HepG2 (cell line): ENCODE results near the gene MPO. TPM values are rescaled to one million over a fixed set of nuclear protein-coding genes. Genes with fewer than 3 reads are reported as not detected.

Experiments
- ATAC-seq: fragments of 200-7000 bp; cut with Tn5 transposase; 3 replicates; pipeline ENCODE4 v1.9.1; 2020; ENCODE audit warnings: mild to moderate bottlenecking, moderate library complexity
- BruUV-seq: library from RNA; stranded (reverse); fragments of 400-500 nt; replicated peaks from 2 replicates; lab custom pipeline; 2021; lab: Mats Ljungman, UMichigan
- CTCF ChIA-PET: fragments of 300-600 bp; formaldehyde crosslinking; extraction: SDS; loops from one replicate; lab custom pipeline; 2021; ENCODE audit warnings: low total read pairs, inconsistent platforms, low intra/inter-chr PET ratio; lab: Yijun Ruan, JAX
- POLR2A ChIA-PET: fragments of 350-600 bp; sonication (Branson Sonifier 250); formaldehyde crosslinking; loops from one replicate; lab custom pipeline; 2020; ENCODE audit warnings: antibody characterized with exemption, inconsistent platforms; lab: Yijun Ruan, JAX
- DNase-seq: peaks from one replicate; pipeline ENCODE4 v3.0.0-alpha.2; 2015; ENCODE audit warnings: low spot score
- FAIRE-seq: peaks from 3 replicates; lab custom pipeline; 2011; peaks lifted over from hg19 to GRCh38; lab: Jason Lieb, UNC
- H2AFZ ChIP-seq: one replicate; pipeline ENCODE4 v1.6.1; 2011; ENCODE audit warnings: low read length, inconsistent platforms
- H3K27ac ChIP-seq: fragments of 300-600 bp; 3 replicates; pipeline ENCODE4 v1.8.0; 2011; ENCODE audit warnings: mixed run types, mild to moderate bottlenecking, mixed read lengths, low read length, inconsistent platforms; ENCODE audit not compliant: insufficient read depth; ENCODE audit errors: extremely low read length
- H3K27me3 ChIP-seq, 2 experiments: fragments of 200-600 bp in 1 of 2; 2 replicates in 1 of 2; 3 replicates in 1 of 2; pipeline versions ENCODE4 v1.6.0 to v1.8.0; 2011; ENCODE audit warnings: low read length in 2 of 2, mild to moderate bottlenecking in 2 of 2, moderate library complexity in 2 of 2, inconsistent platforms in 1 of 2; ENCODE audit not compliant: insufficient read depth in 2 of 2, control insufficient read depth in 1 of 2
- H3K36me3 ChIP-seq, 2 experiments: fragments of 200-600 bp in 1 of 2; replicated peaks in 1 of 2; 2 replicates in 1 of 2; 3 replicates in 1 of 2; pipeline versions ENCODE4 v1.5.1 to v1.8.0; 2011; ENCODE audit warnings: low read length in 2 of 2, inconsistent platforms in 1 of 2; ENCODE audit not compliant: insufficient read depth in 2 of 2, control insufficient read depth in 1 of 2
- H3K4me1 ChIP-seq: 2 replicates; pipeline ENCODE4 v1.5.1; 2012; ENCODE audit warnings: low read length, inconsistent platforms; ENCODE audit not compliant: insufficient read depth
- H3K4me2 ChIP-seq: 2 replicates; pipeline ENCODE4 v1.6.0; 2011; ENCODE audit warnings: low read depth, low read length, inconsistent platforms
- H3K4me3 ChIP-seq, 3 experiments: fragments of 200-600 bp in 1 of 3; sonication (generic), shearing (Covaris generic) in 1 of 3; replicated peaks in 1 of 3; 2 replicates each; pipeline ENCODE4 v1.5.1; 2011 to 2016; ENCODE audit warnings: low read length in 3 of 3, inconsistent platforms in 2 of 3, low read depth in 2 of 3, mild to moderate bottlenecking in 2 of 3, control low read depth in 1 of 3, mixed read lengths in 1 of 3; ENCODE audit not compliant: insufficient read depth in 1 of 3
- H3K79me2 ChIP-seq: one replicate; pipeline ENCODE4 v1.6.1; 2011; ENCODE audit warnings: low read length, inconsistent platforms; ENCODE audit not compliant: insufficient read depth
- H3K9ac ChIP-seq: 2 replicates; pipeline ENCODE4 v1.6.0; 2011; ENCODE audit warnings: mild to moderate bottlenecking, low read depth, low read length, inconsistent platforms; ENCODE audit not compliant: insufficient read depth
- H3K9me3 ChIP-seq: 2 replicates; pipeline ENCODE4 v1.5.1; 2012; ENCODE audit warnings: mild to moderate bottlenecking, low read length
- H4K20me1 ChIP-seq: 2 replicates; pipeline ENCODE4 v1.6.0; 2011; ENCODE audit warnings: inconsistent platforms, mild to moderate bottlenecking, low read length, moderate library complexity; ENCODE audit not compliant: insufficient read depth
- ARID2 ChIP-seq: sonication (generic); formaldehyde crosslinking; IDR thresholded peaks from 2 replicates; pipeline ENCODE4 v1.8.1; 2022; ENCODE audit warnings: mild to moderate bottlenecking, missing genetic modification reagents, borderline replicate concordance
- BRD4 ChIP-seq: sonication (generic); formaldehyde crosslinking; IDR thresholded peaks from 2 replicates; pipeline ENCODE4 v1.4.0; 2020; ENCODE audit warnings: missing genetic modification reagents
- HOXA5 ChIP-seq: sonication (generic); formaldehyde crosslinking; IDR thresholded peaks from 2 replicates; pipeline ENCODE4 v1.4.0; 2020; ENCODE audit warnings: missing genetic modification reagents
- JUNB ChIP-seq: sonication (generic); formaldehyde crosslinking; IDR thresholded peaks from 2 replicates; pipeline ENCODE4 v1.8.0; 2022; ENCODE audit warnings: missing genetic modification reagents, mild to moderate bottlenecking, borderline replicate concordance
- KDM1A ChIP-seq: IDR thresholded peaks from 2 replicates; pipeline ENCODE4 v1.6.1; 2016; ENCODE audit warnings: missing compliant biosample characterization
- MEF2D ChIP-seq: sonication (generic); formaldehyde crosslinking; IDR thresholded peaks from 2 replicates; pipeline ENCODE4 v1.5.1; 2020; ENCODE audit warnings: mild to moderate bottlenecking, missing genetic modification reagents
- MTA1 ChIP-seq: sonication (generic); formaldehyde crosslinking; IDR thresholded peaks from 2 replicates; pipeline ENCODE4 v1.4.0; 2020; ENCODE audit warnings: missing genetic modification reagents, mild to moderate bottlenecking, borderline replicate concordance
- PAX8 ChIP-seq: sonication (generic); formaldehyde crosslinking; IDR thresholded peaks from 2 replicates; pipeline ENCODE4 v1.8.0; 2022; ENCODE audit warnings: mild to moderate bottlenecking, missing genetic modification reagents, borderline replicate concordance
- SAP130 ChIP-seq: IDR thresholded peaks from 2 replicates; pipeline ENCODE4 v1.6.1; 2016; ENCODE audit warnings: low read depth
- WIZ ChIP-seq: sonication (generic); formaldehyde crosslinking; IDR thresholded peaks from 2 replicates; pipeline ENCODE4 v1.5.1; 2020; ENCODE audit warnings: mild to moderate bottlenecking, missing genetic modification reagents
- ZFP1 ChIP-seq: IDR thresholded peaks from 2 replicates; pipeline ENCODE4 v1.6.1; 2016
- ZNF225 ChIP-seq: sonication (generic); formaldehyde crosslinking; IDR thresholded peaks from 2 replicates; pipeline ENCODE4 v1.4.0; 2020; ENCODE audit warnings: mild to moderate bottlenecking, missing genetic modification reagents
- ZNF263 ChIP-seq: sonication (generic); formaldehyde crosslinking; IDR thresholded peaks from 2 replicates; pipeline ENCODE4 v1.4.0; 2020; ENCODE audit warnings: missing genetic modification reagents
- ZNF678 ChIP-seq: sonication (generic); formaldehyde crosslinking; IDR thresholded peaks from 2 replicates; pipeline ENCODE4 v1.4.0; 2020; ENCODE audit warnings: mild to moderate bottlenecking, missing genetic modification reagents
- WGBS: methylation state at CpG from one replicate; pipeline ENCODE4 v1.1.6; 2017; ENCODE audit warnings: low lambda C conversion rate; 5-methylcytosine and 5-hydroxymethylcytosine counted together
- in situ Hi-C: cut with HindIII; loops from 2 replicates; pipeline ENCODE4 v1.10.0; 2017; ENCODE audit warnings: low pct_unique_long_range_greater_than_20kb; ENCODE audit not compliant: extremely low pct_ligation_motif_present
- intact Hi-C: fragments of 100-400 bp; cut with micrococcal nuclease; formaldehyde crosslinking; loops from one replicate; pipeline ENCODE4 v1.10.0; 2022; ENCODE audit not compliant: unreplicated experiment
- polyA plus RNA-seq, 8 experiments: library from polyadenylated mRNA; depleted of rRNA in 3 of 8; stranded (reverse) in 7 of 8; unstranded in 1 of 8; fragments of >200 nt; fragmentation: Illumina TruSeq in 4 of 8; extraction: Trizol in 4 of 8; gene quantifications; 2 replicates each; pipeline versions ENCODE4 v1.2.1 to v1.2.3, GENCODE V29; 2011 to 2016; ENCODE audit warnings: low read depth in 4 of 8, missing spikeins in 1 of 8, mixed read lengths in 1 of 8; ENCODE audit not compliant: insufficient read depth in 1 of 8
- total RNA-seq, 5 experiments: library from RNA; depleted of rRNA; stranded (reverse); fragments of >200 nt; fragmentation: Illumina TruSeq; extraction: Trizol; gene quantifications; 2 replicates each; pipeline ENCODE4 v1.2.3, GENCODE V29; 2016; ENCODE audit warnings: low read depth in 1 of 5
- TF ChIP-seq, protein P1 (sequence below): sonication (generic); formaldehyde crosslinking; IDR thresholded peaks from 2 replicates; pipeline ENCODE4 v1.5.0; 2020; ENCODE audit warnings: mild to moderate bottlenecking, missing genetic modification reagents
- TF ChIP-seq, protein P2 (sequence below): sonication (generic); formaldehyde crosslinking; IDR thresholded peaks from 2 replicates; pipeline ENCODE4 v1.9.0; 2021; ENCODE audit warnings: mild to moderate bottlenecking, missing genetic modification reagents
- TF ChIP-seq, protein P3 (sequence below): sonication (generic); formaldehyde crosslinking; IDR thresholded peaks from 2 replicates; pipeline ENCODE4 v1.8.1; 2023; ENCODE audit warnings: missing genetic modification reagents, mild to moderate bottlenecking, borderline replicate concordance

Gene MPO
- total and polyA plus RNA-seq, 2 of the 13 experiments (the other 11 are each of a cell fraction or from before 2014, with no cell fraction given): not detected

DNA sequence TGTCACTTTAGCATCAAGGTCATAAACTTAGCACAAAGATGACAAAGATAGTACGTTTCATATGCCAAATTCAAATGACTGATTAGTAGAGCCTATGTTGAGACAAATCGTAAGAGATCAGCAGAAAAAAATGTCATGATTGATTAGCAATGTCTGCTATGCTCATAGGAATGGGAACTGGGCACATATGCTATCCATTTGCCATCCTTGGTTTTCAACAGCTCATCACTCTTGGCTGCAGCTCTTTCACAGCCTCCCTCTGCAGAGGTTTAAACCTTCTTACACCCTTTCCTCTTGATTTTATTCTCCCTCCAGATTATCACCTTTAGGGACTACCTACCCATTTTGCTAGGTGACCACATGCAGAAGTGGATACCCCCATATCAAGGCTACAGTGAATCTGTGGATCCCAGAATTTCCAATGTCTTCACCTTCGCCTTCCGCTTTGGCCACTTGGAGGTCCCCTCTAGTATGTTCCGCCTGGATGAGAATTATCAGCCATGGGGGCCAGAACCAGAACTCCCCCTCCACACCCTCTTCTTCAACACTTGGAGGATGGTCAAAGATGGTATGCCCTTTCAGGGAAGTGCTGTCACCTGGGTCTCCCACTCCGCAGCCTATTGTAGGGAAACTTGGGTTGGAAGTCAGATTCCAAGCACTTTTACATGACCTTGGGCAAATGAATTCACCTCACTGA is 16.2 kb downstream of the MPO start:
- POLR2A ChIA-PET: no interaction called here
- TF ChIP-seq MEF2D: no peak
- TF ChIP-seq MTA1 (CRISPR knock-in tag): no peak
- TF ChIP-seq ZNF678 (CRISPR knock-in tag): no peak
- TF ChIP-seq, protein P1, sequence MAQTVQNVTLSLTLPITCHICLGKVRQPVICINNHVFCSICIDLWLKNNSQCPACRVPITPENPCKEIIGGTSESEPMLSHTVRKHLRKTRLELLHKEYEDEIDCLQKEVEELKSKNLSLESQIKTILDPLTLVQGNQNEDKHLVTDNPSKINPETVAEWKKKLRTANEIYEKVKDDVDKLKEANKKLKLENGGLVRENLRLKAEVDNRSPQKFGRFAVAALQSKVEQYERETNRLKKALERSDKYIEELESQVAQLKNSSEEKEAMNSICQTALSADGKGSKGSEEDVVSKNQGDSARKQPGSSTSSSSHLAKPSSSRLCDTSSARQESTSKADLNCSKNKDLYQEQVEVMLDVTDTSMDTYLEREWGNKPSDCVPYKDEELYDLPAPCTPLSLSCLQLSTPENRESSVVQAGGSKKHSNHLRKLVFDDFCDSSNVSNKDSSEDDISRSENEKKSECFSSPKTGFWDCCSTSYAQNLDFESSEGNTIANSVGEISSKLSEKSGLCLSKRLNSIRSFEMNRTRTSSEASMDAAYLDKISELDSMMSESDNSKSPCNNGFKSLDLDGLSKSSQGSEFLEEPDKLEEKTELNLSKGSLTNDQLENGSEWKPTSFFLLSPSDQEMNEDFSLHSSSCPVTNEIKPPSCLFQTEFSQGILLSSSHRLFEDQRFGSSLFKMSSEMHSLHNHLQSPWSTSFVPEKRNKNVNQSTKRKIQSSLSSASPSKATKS (CRISPR knock-in tag): no peak
- TF ChIP-seq ZNF225: no peak
- TF ChIP-seq, protein P2, sequence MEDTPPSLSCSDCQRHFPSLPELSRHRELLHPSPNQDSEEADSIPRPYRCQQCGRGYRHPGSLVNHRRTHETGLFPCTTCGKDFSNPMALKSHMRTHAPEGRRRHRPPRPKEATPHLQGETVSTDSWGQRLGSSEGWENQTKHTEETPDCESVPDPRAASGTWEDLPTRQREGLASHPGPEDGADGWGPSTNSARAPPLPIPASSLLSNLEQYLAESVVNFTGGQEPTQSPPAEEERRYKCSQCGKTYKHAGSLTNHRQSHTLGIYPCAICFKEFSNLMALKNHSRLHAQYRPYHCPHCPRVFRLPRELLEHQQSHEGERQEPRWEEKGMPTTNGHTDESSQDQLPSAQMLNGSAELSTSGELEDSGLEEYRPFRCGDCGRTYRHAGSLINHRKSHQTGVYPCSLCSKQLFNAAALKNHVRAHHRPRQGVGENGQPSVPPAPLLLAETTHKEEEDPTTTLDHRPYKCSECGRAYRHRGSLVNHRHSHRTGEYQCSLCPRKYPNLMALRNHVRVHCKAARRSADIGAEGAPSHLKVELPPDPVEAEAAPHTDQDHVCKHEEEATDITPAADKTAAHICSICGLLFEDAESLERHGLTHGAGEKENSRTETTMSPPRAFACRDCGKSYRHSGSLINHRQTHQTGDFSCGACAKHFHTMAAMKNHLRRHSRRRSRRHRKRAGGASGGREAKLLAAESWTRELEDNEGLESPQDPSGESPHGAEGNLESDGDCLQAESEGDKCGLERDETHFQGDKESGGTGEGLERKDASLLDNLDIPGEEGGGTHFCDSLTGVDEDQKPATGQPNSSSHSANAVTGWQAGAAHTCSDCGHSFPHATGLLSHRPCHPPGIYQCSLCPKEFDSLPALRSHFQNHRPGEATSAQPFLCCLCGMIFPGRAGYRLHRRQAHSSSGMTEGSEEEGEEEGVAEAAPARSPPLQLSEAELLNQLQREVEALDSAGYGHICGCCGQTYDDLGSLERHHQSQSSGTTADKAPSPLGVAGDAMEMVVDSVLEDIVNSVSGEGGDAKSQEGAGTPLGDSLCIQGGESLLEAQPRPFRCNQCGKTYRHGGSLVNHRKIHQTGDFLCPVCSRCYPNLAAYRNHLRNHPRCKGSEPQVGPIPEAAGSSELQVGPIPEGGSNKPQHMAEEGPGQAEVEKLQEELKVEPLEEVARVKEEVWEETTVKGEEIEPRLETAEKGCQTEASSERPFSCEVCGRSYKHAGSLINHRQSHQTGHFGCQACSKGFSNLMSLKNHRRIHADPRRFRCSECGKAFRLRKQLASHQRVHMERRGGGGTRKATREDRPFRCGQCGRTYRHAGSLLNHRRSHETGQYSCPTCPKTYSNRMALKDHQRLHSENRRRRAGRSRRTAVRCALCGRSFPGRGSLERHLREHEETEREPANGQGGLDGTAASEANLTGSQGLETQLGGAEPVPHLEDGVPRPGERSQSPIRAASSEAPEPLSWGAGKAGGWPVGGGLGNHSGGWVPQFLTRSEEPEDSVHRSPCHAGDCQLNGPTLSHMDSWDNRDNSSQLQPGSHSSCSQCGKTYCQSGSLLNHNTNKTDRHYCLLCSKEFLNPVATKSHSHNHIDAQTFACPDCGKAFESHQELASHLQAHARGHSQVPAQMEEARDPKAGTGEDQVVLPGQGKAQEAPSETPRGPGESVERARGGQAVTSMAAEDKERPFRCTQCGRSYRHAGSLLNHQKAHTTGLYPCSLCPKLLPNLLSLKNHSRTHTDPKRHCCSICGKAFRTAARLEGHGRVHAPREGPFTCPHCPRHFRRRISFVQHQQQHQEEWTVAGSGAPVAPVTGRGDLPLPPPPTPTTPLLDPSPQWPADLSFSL (CRISPR knock-in tag): no peak
- TF ChIP-seq, protein P3, sequence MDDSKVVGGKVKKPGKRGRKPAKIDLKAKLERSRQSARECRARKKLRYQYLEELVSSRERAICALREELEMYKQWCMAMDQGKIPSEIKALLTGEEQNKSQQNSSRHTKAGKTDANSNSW (CRISPR knock-in tag): no peak
- no peak for TF ChIP-seq ZFP1 (CRISPR knock-in tag)
- no peak for TF ChIP-seq ZNF263 (CRISPR knock-in tag)
- TF ChIP-seq WIZ (CRISPR knock-in tag): no peak
- TF ChIP-seq BRD4 (CRISPR knock-in tag): no peak
- no peak for TF ChIP-seq KDM1A (CRISPR knock-in tag)
- no peak for TF ChIP-seq SAP130 (CRISPR knock-in tag)
- TF ChIP-seq PAX8 (CRISPR knock-in tag): no peak
- TF ChIP-seq JUNB: no peak
- no peak for TF ChIP-seq ARID2 (CRISPR knock-in tag)
- no peak for TF ChIP-seq HOXA5

More for the DNA sequence above, 16.2 kb downstream of the MPO start:
- H2AFZ ChIP-seq: no peak overlapping the region
- H3K9me3 ChIP-seq: no peaks in the 10 kb centered on the region
- BruUV-seq: no TSS peak
- no peak for ATAC-seq
- no peaks in the 10 kb centered on the region for H3K4me1 ChIP-seq
- no peak overlapping the region for H3K4me2 ChIP-seq
- DNase-seq: no peak
- intact Hi-C loops (no loop called here), in situ Hi-C loops (no loop called here)
- H3K27ac ChIP-seq: no peak overlapping the region
- peaks cover 3 to 46% of the 10 kb centered on the region in 2 experiments; a peak in 4 of 5 replicates for H3K27me3 ChIP-seq
- no peaks in the 10 kb centered on the region for H3K36me3 ChIP-seq
- H3K9ac ChIP-seq: no peak overlapping the region
- no peak for FAIRE-seq
- 50% methylated on average over 6 of the region's 6 CpGs for WGBS
- no peaks in the 10 kb centered on the region for H3K79me2 ChIP-seq
- H3K4me3 ChIP-seq: no peak overlapping the region
- no peaks in the 10 kb centered on the region for H4K20me1 ChIP-seq
- CTCF ChIA-PET: no interaction called here
